M059J (cell line): Measurements from ENCODE around the gene KCNAB1. TPM values are rescaled to one million over a fixed set of nuclear protein-coding genes. Genes with fewer than 3 reads are reported as not detected.
"Not testable (repeated sequence)": the region's sequence is repeated elsewhere in the genome, so short reads cannot be mapped to it uniquely, and the experiment has no call there.

Source experiments
- DNase-seq: peaks from one replicate; pipeline ENCODE4 v3.0.0-alpha.2; 2012; ENCODE audit warnings: low read depth
- total RNA-seq: library from RNA; depleted of rRNA; stranded (reverse); fragments of >200 nt; shearing (Covaris generic); gene quantifications from 2 replicates; pipeline ENCODE4 v1.2.3, GENCODE V29; 2014

Gene KCNAB1
- total RNA-seq, 1 experiment from 2014 or later: 0.69 TPM

GRCh38 chr3:156271995-156272719 is 151.8 kb downstream of the KCNAB1 start:
- no peak for DNase-seq

GRCh38 chr3:156273111-156273694 is 152.8 kb downstream of the KCNAB1 start:
- DNase-seq: no peak

DNA sequence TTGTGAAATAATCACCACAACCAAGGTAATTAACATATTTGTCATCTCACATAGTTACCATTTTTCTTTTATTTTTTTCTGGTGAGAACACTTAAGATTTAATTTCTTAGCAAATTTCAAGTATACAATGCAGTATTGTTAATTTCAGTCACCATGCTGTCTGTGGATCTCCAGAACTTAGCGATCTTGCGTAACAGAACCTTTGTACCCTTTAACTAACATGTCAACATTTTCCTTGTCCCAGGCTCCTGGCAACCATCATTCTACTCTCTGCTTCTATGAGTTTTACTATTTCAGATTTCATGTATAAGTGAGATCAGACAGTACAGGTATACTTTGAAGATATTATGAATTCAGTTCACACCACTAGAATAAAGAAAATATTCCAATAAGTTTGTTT is 154.4 kb downstream of the KCNAB1 start:
- no peak for DNase-seq

- not testable (repeated sequence) for DNase-seq
These were observed 164.3 kb downstream of the KCNAB1 start for GRCh38 chr3:156284637-156285036.

- DNase-seq: no peak
These were observed 165.2 kb downstream of the KCNAB1 start for GRCh38 chr3:156285626-156286025.

DNA sequence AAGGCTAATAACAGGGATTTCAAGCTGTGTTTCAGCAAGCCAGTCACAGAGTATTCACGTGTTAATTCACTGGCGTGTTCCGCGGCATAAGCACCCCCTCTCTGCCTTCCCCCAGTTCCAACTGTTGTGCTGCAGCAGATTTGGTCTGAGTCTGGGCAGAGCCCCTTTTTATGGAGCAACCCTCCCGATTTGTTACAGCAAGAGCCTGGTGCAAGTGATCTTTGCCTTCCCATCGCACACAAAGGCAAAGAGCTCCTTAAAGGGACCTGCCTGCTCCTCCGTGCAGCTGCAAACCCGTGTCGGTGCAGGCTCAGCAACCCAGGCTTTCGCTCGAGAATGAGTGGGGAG is 170.5 kb downstream of the KCNAB1 start:
- DNase-seq: no peak

GRCh38 chr3:156291272-156292123 is 171.1 kb downstream of the KCNAB1 start:
- peak; percentile 3 for DNase-seq

DNA sequence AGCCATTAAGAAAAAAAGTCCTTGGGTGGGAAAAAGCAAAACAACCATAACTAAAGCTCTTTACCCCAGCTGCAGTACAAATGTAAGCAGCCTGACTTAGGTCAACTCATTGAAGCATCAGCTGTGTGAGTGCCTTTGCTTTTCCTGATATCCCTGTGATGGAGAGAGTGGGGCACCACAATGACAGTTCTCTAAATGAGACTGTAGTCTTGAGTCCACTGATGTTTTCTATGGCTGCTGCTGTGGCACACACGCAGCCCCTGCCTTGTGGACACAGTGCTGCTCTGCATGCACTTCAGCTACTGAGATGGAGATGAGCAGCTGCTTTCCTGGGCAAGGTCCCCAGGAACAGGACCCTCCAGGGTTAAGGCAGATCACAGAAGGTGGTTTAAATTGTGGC is 173.2 kb downstream of the KCNAB1 start:
- DNase-seq: no peak

- DNase-seq: no peak
These were observed 177.2 kb downstream of the KCNAB1 start for GRCh38 chr3:156297582-156297981.

DNA sequence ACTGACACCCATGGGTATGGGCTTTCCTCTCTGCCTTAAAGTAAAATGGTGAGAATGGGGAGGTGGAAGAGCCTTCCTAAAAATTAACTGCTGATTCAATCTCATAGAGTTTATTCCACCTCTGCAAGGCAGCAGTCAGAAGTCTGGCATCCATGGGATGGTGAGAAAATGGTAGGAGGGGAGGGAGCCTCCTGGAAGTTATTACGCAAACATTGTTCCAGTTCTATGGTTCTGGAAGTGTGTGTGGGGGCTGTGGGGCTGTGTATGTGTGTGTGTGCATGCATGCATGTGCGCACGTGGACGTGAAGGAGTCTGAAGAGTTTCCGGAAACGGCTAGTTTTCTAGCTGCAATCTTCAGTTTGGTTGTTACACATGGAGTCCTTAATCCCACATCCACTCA is 177.6 kb downstream of the KCNAB1 start:
- no peak for DNase-seq

GRCh38 chr3:156298938-156299337 is 178.6 kb downstream of the KCNAB1 start:
- no peak for DNase-seq

- no peak for DNase-seq
These were observed 179.2 kb downstream of the KCNAB1 start for GRCh38 chr3:156299569-156299968.

GRCh38 chr3:156300371-156300770 is 180.0 kb downstream of the KCNAB1 start:
- DNase-seq: no peak

DNA sequence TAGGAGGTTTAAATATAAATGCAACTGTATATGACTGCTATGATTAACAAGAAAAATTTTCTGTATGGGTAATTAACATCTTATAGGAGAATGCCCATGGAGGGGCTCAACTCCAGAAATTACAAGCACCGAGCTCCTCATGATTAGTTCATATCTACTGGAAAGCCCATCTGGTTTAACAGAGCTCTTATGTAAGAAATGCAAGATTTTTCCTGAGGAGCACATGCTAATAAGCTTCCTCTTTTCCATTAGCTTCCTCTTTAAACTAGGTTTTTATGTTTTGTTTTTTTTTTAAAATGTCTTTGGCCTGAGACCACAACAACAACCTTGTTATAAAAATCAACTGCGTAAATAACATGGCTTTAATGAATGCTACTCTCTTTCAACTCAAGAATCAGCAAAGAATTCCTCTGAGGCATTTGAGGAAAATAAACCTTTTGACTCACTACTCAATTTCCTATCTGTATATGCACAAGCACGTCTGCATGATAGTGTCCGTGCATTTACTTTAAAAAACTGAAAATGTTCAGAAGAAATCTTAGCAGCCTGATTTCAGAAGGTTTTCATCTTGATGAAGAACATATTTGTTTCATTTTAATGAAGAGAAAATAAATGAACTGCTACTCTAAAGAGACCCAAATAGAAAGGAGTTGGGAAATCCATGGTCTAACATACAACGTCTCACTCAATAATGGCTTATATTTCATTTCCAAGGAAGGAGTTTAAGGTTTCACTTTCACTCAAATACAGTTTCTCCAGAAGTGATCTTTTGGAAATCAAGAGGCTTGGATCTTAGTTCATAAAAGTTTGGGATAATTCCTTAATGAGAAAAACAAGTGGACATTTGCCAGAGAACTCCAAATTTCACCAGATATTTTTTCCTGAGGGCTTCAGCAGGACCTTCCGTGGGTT is 180.8 kb downstream of the KCNAB1 start:
- peak; percentile 34 for DNase-seq

- no peak for DNase-seq
These were observed 182.8 kb downstream of the KCNAB1 start for GRCh38 chr3:156303001-156303707.

- peak; percentile 97 for DNase-seq
These were observed 184.0 kb downstream of the KCNAB1 start for GRCh38 chr3:156304406-156304805.

GRCh38 chr3:156305672-156306071 is 185.3 kb downstream of the KCNAB1 start:
- DNase-seq: no peak

- DNase-seq: peak; percentile 85
These were observed 187.3 kb downstream of the KCNAB1 start for GRCh38 chr3:156307704-156308103.

DNA sequence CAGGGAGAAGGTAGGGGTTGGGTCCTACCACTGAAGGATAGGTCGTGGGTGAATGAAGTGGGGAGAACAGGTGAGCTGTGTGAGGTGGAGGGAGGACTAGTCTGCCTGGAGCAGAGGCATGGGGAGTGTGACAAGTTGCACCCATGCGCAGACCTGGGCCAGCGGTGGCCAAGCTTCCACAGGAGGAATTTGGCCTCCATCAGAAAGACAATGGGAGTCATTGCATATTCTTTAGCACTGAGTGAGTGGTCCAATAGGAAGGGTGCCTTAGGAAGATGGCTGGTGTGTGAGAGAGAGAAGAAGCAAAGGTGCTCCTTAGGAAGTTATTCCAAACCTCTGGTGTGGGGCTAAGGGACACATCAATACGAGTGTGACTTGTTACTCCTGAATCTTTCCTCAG is 191.1 kb downstream of the KCNAB1 start:
- no peak for DNase-seq

DNA sequence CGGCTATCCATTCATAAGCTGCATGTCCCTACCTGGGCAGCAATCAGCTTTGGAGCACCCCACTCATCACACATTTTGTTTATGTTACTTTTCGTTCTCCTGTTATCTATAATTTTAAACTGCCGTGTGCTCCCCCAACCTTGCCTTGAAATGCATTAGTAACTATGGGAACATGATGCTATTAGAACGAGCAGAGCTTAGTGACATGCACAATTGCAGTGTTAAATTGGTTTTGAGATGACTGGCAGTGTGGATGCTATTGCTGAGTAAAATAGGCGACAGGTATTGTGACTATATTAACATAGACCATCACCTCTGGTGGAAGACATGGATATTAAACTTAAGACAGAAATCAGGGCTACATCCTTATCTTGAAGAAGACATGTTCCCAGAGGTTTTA is 191.6 kb downstream of the KCNAB1 start:
- DNase-seq: no peak

GRCh38 chr3:156316076-156316475 is 195.7 kb downstream of the KCNAB1 start:
- no peak for DNase-seq
